Measurements from ENCODE around the gene TIMELESS.
"Not testable (repeated sequence)": the region's sequence is repeated elsewhere in the genome, so short reads cannot be mapped to it uniquely, and the experiment has no call there.

TIMELESS gene, protein sequence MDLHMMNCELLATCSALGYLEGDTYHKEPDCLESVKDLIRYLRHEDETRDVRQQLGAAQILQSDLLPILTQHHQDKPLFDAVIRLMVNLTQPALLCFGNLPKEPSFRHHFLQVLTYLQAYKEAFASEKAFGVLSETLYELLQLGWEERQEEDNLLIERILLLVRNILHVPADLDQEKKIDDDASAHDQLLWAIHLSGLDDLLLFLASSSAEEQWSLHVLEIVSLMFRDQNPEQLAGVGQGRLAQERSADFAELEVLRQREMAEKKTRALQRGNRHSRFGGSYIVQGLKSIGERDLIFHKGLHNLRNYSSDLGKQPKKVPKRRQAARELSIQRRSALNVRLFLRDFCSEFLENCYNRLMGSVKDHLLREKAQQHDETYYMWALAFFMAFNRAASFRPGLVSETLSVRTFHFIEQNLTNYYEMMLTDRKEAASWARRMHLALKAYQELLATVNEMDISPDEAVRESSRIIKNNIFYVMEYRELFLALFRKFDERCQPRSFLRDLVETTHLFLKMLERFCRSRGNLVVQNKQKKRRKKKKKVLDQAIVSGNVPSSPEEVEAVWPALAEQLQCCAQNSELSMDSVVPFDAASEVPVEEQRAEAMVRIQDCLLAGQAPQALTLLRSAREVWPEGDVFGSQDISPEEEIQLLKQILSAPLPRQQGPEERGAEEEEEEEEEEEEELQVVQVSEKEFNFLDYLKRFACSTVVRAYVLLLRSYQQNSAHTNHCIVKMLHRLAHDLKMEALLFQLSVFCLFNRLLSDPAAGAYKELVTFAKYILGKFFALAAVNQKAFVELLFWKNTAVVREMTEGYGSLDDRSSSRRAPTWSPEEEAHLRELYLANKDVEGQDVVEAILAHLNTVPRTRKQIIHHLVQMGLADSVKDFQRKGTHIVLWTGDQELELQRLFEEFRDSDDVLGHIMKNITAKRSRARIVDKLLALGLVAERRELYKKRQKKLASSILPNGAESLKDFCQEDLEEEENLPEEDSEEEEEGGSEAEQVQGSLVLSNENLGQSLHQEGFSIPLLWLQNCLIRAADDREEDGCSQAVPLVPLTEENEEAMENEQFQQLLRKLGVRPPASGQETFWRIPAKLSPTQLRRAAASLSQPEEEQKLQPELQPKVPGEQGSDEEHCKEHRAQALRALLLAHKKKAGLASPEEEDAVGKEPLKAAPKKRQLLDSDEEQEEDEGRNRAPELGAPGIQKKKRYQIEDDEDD

DNA sequence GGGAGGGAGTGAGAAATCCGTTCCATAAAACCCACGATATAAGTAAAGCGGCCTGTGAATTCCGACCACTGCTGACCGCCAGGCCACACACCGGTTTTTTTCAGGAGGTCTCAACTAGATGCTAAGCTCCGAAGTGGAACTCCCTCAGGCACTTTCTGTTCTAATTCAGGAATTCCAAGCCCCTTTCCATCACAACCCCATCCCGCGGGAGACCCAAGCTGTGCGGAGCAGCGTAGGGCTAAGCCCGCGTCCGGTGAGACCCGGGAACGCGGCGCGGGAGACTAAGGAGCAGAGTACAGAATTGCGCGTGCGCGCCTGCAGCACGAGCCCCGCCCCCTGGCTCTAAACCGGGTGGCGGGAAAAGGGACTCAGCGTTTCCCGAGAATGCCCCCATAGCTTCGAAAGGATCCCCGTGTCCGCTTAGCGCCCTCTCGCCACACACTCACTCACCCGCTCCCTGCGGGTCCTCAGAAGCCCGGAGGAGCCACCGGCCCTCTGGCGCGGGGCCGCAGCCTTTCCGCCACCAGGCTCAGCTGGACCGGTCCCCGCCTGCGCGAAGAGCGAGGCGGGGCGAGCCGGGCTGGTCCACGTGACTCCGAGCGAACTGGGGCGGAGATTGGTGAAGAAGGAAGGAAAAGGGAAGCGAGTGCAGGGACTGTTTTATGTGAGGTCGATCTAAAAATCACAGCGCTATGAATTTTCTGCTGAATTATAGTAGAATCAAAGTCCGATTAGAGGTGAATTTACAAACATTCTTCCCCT lies at the start of gene TIMELESS:
Gene TIMELESS, minus strand, starts transcription at position 567 of the 762 bp plus-strand sequence. CDS start 15,256 bp downstream, outside the sequence.
- DNase-seq (ENCODE audit: extremely low read depth in 1 of 2, low read depth in 1 of 2) = peak; percentile 74

DNA sequence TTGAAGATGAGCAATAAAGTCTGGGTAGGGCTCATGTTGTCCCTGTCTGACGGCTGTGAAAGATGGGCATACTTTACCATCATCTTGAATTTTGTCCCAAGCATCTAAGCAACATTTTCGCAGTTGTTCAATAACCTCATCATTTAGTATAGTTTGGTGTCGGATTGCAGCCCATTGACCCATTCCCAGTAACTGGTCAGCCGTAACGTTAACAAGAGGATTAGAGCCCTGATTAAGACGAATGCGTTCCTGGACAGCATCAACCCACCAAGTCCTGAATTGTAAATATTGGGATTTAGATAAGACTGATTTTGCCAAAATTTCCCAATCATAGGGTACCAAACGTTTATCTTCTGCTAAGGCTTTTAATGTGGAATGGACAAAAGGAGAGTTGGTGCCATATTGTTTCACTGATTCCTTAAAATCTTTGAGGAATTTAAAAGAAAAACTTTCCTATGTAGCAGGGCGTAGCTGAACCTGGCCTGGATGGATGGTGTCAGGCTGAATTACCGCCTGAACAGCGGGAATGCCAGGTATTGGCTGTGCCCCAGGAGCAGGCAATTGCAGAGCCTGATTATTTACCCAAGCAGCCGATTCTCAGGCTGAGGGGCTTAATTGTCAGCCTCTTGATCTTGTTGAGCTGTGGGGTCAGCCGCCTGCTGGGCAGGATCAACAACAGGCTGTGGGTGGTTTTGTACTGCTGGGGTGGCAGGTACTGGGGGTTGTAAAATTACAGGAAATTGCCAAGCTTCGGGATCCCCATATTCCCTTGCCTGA lies 49.1 kb upstream of the TIMELESS start:
- not testable (repeated sequence) for DNase-seq (ENCODE audit: extremely low read depth in 1 of 2, low read depth in 1 of 2)

DNA sequence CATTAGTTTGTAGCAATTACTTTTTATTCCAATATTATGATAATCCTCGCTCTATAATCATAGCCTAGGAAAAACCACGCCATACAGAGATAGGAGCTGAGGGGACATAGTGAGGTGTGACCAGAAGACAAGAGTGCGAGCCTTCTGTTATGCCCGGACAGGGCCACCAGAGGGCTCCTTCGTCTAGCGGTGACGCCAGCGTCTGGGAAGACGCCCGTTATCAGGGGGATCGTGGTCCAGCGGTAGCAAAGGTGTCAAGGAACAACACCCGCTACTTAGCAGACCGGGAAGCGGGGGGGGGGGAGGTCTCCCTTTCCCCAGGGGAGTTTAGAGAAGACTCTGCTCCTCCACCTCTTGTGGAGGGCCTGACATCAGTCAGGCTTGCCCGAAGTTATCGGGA lies 47.5 kb upstream of the TIMELESS start:
- DNase-seq (ENCODE audit: extremely low read depth in 1 of 2, low read depth in 1 of 2) = peak; percentile 28 to 48

DNA sequence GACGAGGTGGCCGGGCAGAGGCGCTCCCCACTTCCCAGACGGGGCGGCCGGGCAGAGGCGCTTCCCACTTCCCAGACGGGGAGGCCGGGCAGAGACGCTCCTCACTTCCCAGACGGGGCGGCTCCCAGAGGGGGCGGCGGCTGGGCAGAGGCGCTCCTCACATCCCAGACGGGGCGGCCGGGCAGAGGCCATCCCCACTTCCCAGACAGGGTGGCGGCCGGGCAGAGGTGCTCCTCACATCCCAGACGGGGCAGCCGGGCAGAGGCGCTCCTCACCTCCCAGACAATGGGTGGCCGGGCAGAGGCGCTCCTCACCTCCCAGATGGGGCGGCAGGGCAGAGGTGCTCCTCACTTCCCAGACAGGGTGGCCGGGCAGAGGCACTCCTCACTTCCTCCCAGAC lies 45.3 kb upstream of the TIMELESS start:
- DNase-seq (ENCODE audit: extremely low read depth in 1 of 2, low read depth in 1 of 2) = not testable (repeated sequence)

DNA sequence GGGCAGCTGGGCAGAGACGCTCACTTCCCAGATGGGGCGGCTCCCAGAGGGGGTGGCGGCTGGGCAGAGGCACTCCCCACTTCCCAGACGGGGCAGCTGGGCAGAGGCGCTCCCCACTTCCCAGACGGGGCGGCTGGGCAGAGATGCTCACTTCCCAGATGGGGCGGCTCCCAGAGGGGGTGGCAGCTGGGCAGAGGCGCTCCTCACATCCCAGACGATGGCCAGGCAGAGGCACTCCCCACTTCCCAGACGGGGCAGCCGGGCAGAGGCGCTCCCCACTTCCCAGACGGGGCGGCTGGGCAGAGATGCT lies 44.8 kb upstream of the TIMELESS start:
- DNase-seq (ENCODE audit: extremely low read depth in 1 of 2, low read depth in 1 of 2) = not testable (repeated sequence)

DNA sequence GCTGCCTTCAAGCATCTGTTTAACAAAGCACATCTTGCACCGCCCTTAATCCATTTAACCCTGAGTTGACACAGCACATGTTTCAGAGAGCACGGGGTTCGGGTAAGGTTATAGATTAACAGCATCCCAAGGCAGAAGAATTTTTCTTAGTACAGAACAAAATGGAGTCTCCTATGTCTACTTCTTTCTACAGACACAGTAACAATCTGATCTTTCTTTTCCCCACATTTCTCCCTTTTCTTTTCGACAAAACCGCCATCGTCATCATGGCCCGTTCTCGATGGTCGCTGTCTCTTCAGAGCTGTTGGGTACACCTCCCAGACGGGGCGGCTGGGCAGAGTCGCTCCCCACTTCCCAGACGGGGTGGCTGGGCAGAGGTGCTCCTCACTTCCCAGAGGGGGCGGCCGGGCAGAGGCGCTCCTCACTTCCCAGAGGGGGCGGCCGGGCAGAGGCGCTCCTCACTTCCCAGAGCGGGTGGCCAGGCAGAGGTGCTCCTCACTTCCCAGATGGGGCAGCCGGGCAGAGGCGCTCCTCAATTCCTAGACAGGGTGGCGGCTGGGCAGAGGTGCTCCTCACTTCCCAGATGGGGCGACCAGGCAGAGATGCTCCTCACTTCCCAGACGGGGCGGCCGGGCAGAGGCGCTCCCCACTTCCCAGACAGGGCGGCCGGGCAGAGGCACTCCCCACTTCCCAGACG lies 44.3 kb upstream of the TIMELESS start:
- not testable (repeated sequence) for DNase-seq (ENCODE audit: extremely low read depth in 1 of 2, low read depth in 1 of 2)

DNA sequence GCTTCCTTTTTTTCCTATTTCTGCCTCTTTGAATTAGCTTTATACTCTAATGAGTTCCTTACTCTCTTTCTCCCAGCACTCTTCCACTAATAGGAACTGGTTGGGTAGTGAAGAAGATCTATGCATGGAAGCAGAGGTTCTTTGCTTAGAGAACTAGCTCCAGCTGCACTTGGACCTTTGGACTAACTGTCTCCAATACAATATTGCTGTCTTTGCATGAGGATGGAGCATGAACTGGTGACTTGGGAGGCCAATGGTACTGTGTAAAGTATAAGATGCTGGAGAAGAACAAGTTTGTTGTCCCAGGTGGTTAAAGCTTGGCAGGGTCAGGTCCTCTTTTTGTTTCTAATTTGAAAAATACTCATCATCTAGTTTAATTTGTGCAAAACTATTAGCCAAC lies 41.1 kb upstream of the TIMELESS start:
- no peak for DNase-seq (ENCODE audit: extremely low read depth in 1 of 2, low read depth in 1 of 2)

DNA sequence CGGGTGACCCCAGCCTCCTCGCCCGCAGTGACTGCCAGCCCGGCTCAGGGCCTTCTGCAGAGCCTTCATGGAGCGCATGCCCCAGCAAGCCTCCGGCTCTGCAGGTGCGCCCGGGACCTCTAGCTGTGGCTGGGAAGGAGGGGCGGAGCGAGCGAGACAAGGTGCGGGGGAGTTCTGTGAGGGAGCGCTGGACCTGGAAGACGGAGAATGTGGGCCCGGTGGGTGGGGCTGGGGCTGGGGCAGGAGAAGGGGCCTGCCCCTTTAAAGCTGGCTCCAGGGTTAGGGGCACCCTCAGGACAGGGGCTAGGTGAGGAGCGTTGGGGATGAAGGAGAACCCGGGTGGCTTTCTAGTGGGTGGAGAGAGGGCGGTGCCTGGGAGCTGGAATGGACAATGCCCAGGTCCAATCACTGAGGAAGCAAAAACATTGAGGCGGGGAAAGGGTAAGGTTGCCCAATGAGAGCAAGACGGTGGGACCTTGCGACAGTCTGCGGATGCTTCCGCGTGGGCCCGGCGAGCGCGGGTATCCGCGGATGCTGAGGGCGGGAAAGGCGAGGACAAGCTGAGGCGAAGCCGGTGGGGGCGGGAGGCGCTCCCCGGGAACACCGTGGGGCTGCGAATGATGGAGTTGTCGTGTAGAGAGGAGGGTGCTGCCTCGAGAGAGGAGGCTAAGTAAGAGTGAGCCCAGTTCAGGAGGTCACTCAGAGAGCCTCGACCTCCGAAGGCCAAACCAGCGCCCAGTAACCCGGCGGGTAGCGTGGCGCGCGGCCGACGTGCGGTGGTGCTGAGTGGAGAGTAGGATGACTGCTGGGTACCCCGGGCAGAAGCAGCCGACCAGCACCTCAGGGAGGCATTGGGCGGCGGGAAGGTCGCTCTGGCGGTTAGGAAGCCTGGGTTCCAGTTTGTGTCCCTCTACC lies 39.1 kb upstream of the TIMELESS start, which contains the start of gene GLS2:
Gene GLS2, minus strand, starts transcription at position 121 of the 915 bp plus-strand sequence. Its CDS starts 43 bp downstream, at position 78.
- peak in 1 of 2 donors; percentile 64 for DNase-seq (ENCODE audit: extremely low read depth in 1 of 2, low read depth in 1 of 2)

DNA sequence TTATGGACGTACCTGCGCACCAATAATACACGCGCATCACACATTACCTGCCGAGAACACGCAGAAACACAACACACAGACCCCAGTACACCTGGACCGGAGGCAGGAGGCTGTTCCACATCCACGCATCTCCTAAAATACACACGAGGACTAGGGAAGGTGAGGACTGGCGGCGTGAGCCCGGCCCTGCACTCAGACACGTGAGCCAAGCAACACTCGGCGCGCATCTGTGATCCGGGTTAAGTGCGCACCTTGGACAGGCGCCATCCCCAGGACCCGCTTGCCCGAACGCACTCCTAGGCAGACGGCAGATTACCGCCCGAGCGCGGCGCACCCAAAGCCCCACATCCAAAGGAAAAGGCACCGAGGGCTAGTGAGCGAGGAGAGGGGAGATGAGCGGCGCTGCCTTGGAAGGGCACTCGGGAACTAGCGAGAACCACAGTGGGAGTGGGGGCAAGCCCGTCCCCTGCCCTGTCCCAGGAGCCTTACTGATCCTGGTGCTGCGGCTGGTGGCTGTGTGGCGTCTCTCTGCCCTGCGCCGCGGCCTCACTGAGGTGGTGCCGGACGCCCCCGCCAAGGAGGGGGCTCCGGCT lies 38.3 kb upstream of the TIMELESS start:
- no peak for DNase-seq (ENCODE audit: extremely low read depth in 1 of 2, low read depth in 1 of 2)

DNA sequence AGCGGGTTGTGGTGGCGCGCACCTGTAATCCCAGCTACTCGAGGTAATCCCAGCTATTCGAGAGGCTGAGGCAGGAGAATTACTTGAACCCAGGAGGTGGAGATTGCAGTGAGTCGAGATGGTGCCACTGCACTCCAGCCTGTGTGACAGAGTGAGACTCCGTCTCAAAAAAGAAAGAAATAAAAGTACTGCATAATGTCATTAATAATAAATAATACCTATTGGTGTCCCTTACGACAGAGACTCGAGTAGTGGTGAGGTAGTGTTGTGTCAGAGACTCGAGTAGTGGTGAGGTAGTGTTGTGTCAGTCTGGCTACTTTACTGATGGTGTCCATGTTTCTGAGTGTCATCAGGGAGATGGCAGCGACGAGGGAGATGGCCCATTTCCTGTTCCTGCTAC lies 37.5 kb upstream of the TIMELESS start:
- no peak for DNase-seq (ENCODE audit: extremely low read depth in 1 of 2, low read depth in 1 of 2)

DNA sequence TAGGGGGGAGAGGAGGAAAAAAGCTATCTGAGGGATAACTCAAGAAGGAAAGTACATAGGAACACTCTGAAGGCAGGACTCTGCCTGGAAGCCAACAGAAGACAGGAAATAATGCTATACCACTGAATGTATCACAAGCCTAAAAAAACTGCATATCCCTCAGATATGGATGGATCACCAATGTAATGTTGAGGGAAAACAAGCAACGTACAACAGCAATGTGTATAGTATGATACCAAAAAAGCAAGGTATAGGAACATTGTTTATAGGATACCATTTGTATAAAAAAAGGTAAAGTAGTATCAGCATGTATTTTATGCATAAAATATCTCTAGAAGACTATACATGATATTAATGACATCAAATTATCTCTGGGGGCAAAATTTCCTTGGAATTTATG lies 35.3 kb upstream of the TIMELESS start:
- DNase-seq (ENCODE audit: extremely low read depth in 1 of 2, low read depth in 1 of 2) = no peak

DNA sequence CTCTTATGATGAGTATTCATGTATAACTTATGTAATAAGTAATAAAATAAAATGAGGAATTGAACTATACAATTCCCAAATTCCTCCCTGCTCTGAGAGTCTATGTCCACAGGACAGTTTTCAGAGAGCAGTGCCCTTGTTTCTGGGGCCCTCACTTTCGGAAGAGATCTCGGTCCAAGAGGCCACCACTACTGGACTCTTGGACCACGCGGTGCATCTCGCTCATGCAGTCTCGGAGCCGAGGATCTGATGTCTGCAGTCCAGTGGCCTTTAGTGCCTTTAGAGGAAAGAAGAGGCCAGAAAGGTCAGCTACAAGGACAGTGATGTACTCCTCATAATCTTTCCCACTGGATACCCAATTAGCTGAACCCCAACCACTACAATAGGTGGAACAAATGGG lies 30.4 kb upstream of the TIMELESS start:
- DNase-seq (ENCODE audit: extremely low read depth in 1 of 2, low read depth in 1 of 2) = no peak

DNA sequence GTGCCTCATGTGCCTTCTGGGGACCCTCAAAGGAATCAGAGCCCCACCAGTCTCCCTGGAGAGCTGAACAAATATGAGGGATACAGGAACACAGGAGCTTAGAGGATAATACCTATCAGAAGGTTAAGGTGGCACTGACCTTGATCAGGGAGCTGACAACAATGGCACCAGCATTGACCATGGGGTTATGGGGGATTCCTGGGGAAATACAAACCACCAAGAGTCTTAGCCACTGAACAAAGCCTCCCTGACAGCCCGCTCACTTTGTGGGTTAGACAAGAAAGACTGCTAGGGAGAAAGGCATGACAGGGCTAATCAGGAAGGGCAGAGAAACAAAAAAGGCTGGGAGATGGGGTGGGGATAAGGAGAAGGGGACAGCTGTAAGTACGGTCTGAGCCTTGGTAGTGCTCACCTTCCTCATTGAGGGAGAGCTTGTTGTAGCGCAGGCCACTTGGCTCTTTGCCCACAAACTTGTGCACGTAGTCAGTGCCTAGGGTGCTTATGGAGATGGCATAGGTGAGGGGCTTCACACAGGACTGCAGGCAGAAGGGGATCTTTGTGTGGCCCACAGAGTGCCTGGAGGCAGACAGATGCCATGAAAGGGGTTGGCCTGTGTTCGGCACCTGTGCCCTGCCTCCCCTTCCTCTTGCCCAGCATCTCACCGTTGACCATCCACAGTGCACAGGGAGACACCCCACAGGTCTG lies 28.4 kb upstream of the TIMELESS start:
- DNase-seq (ENCODE audit: extremely low read depth in 1 of 2, low read depth in 1 of 2) = no peak

DNA sequence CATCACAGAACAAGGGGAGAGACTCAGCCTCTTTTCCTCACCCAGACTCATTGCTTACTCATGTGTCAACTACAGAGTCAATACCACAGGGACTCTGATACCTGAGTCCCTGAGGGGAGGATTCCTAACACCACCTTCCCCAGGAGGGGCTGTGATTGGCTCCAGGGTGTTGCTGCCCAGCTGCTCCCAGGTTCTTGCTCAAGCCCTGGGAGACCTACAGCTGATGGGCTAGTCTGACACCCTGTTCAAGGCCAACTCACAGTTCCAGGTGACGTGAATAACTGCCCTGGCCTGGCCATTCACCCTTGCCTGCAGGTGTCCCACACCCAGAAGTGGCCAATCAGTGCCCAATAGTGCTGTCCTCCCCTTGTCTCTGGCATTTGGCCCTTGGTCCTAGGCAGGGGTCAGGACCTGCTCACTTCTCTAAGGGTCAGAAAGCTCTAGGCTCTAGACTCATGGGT lies 27.8 kb upstream of the TIMELESS start:
- no peak for DNase-seq (ENCODE audit: extremely low read depth in 1 of 2, low read depth in 1 of 2)

DNA sequence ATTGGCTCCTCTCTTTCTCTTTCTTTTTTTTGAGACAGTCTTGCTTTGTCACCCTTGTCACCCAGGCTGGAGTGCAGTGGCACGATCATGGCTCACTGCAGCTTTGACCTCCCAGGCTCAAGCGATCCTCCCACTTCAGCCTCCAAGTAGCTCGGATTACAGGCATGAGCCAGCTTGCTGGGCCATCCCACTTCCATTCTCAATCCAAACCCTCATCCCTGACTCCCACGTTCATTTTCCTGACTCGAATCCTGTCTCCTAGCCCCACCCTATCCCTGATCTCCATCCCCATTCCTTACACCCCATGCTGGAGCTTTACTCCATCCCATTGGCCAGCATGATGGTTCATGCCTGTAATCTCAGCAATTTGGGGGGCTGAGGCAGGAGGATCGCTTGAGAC lies 26.9 kb upstream of the TIMELESS start:
- no peak for DNase-seq (ENCODE audit: extremely low read depth in 1 of 2, low read depth in 1 of 2)

DNA sequence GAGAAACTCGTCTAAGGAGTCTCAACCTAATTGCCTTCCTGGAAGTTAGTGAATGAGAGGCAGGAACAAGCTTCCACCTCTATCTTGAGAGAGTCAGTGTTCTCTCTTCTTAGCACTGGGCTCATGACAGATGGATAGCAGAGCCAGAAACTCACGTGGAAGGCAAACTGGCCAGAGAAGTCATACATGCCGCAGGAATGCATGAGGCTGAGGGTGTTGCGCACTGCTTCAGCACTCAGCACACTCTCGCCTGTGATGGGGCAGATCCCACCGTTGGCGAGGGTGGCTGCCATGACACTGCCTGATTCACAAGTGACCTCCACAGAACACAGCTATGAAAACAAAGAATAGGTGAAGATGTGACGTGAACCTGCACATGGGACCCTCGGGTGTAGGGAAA lies 25.2 kb upstream of the TIMELESS start:
- no peak for DNase-seq (ENCODE audit: extremely low read depth in 1 of 2, low read depth in 1 of 2)

Data from stimulated activated CD8-positive, alpha-beta memory T cell treated with anti-CD3 and anti-CD28 coated beads, Interleukin-7, amount 100 ng/mL, for 48 hours (primary cell).